ENCODE results near the gene NFKB2.

Gene NFKB2

DNA sequence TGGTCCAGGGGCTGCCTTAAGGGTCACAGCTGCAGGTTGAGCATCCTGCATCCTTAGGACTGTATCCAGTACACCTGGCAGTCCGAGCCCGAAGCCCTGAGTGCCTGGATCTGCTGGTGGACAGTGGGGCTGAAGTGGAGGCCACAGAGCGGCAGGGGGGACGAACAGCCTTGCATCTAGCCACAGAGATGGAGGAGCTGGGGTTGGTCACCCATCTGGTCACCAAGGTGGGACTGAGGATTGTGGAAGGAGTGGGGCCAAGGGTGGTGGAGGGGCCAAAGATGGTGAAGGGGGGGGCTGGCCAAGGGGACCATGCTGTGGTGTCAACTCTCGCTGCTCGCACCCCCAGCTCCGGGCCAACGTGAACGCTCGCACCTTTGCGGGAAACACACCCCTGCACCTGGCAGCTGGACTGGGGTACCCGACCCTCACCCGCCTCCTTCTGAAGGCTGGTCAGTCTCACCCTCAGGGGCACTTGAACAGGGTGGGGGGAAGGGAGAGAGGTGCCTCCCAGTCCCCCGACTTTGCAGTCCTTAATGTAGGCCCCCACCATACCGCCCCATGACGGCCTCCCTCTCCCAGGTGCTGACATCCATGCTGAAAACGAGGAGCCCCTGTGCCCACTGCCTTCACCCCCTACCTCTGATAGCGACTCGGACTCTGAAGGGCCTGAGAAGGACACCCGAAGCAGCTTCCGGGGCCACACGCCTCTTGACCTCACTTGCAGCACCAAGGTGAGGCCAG, 5.3 kb downstream of the NFKB2 start:
- H3K36me3 Mint-ChIP-seq, result peaks cover 96% of the 10 kb centered on the region
- H3K27ac Mint-ChIP-seq, result peak overlapping the region; percentile 92
- no peak overlapping the region for H3K4me3 Mint-ChIP-seq
- no peaks in the 10 kb centered on the region for H3K9me3 Mint-ChIP-seq
- peaks cover 49% of the 10 kb centered on the region for H3K4me1 Mint-ChIP-seq
- ATAC-seq (no peak), DNase-seq (ENCODE audit: low spot score in 2 of 2) (no peak)

GRCh38 chr10:102401342-102401654, 5.8 kb downstream of the NFKB2 start:
- H3K4me3 Mint-ChIP-seq, result no peak overlapping the region
- no peak for DNase-seq (ENCODE audit: low spot score in 2 of 2)
- H3K36me3 Mint-ChIP-seq, result peaks cover 96% of the 10 kb centered on the region
- H3K4me1 Mint-ChIP-seq, result peaks cover 50% of the 10 kb centered on the region
- peak overlapping the region; percentile 23 for H3K27ac Mint-ChIP-seq
- no peak for ATAC-seq
- H3K9me3 Mint-ChIP-seq, result no peaks in the 10 kb centered on the region

DNA sequence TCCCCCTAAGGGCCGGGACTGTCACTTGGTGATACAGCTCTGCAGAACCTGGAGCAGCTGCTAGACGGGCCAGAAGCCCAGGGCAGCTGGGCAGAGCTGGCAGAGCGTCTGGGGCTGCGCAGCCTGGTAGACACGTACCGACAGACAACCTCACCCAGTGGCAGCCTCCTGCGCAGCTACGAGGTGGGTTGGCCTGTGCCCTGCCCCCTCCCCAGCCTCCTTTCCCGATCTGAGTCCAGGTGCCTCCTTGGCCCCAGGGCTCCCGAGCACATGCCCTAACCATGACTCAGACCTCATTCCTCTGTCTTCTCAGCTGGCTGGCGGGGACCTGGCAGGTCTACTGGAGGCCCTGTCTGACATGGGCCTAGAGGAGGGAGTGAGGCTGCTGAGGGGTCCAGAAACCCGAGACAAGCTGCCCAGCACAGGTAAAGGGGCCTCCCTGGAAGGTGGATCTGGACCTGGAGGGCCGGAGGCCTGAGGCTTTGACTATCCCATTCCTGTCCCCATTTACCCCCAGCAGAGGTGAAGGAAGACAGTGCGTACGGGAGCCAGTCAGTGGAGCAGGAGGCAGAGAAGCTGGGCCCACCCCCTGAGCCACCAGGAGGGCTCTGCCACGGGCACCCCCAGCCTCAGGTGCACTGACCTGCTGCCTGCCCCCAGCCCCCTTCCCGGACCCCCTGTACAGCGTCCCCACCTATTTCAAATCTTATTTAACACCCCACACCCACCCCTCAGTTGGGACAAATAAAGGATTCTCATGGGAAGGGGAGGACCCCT, 6.4 kb downstream of the NFKB2 start:
- DNase-seq (ENCODE audit: low spot score in 2 of 2), result no peak
- no peaks in the 10 kb centered on the region for H3K9me3 Mint-ChIP-seq
- no peak overlapping the region for H3K4me3 Mint-ChIP-seq
- no peak for ATAC-seq
- peak overlapping the region; percentile 60 for H3K27ac Mint-ChIP-seq
- peaks cover 96% of the 10 kb centered on the region for H3K36me3 Mint-ChIP-seq
- peaks cover 43% of the 10 kb centered on the region for H3K4me1 Mint-ChIP-seq

- H3K27ac Mint-ChIP-seq, result peak overlapping the region; percentile 60
- H3K36me3 Mint-ChIP-seq, result peaks cover 96% of the 10 kb centered on the region
- H3K9me3 Mint-ChIP-seq, result no peaks in the 10 kb centered on the region
- DNase-seq (ENCODE audit: low spot score in 2 of 2) (no peak), ATAC-seq (no peak)
- peaks cover 38% of the 10 kb centered on the region for H3K4me1 Mint-ChIP-seq
- no peak overlapping the region for H3K4me3 Mint-ChIP-seq
Measured at GRCh38 chr10:102402512-102402896, 7.0 kb downstream of the NFKB2 start.

DNA sequence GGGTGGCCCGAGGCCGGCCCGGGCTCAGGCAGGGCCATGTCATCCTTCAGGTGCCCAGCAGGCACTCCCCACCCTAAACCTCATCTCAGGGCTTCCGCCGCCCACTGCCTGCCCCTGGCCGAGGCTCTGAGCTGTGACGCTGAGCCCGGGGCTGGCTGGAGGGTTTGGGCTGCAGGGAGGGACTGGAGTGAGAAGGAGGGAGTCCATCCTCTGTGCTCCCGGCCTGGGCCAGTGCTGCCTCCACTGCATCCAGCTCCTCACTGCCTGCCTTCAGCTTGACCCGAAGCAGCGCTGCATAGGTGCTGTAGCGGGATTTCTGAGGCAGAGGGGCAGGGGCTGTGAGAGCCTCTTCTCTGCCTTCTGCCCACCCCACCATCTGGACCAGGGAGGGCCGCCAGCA, 7.6 kb downstream of the NFKB2 start:
- H3K4me1 Mint-ChIP-seq, result peaks cover 38% of the 10 kb centered on the region
- H3K36me3 Mint-ChIP-seq, result peaks cover 96% of the 10 kb centered on the region
- no peak overlapping the region for H3K4me3 Mint-ChIP-seq
- no peaks in the 10 kb centered on the region for H3K9me3 Mint-ChIP-seq
- ATAC-seq, result no peak
- no peak for DNase-seq (ENCODE audit: low spot score in 2 of 2)
- no peak overlapping the region for H3K27ac Mint-ChIP-seq

GRCh38 chr10:102404361-102405107, 9.0 kb downstream of the NFKB2 start:
- Mint-ChIP-seq H3K4me1 (peaks cover 37% of the 10 kb centered on the region), H3K4me3 (no peak overlapping the region), H3K27ac (peak overlapping the region; percentile 84), H3K9me3 (no peaks in the 10 kb centered on the region), H3K36me3 (peaks cover 87% of the 10 kb centered on the region)
- ATAC-seq, result no peak
- no peak for DNase-seq (ENCODE audit: low spot score in 2 of 2)

- Mint-ChIP-seq H3K36me3 (peaks cover 81% of the 10 kb centered on the region), H3K4me1 (peaks cover 40% of the 10 kb centered on the region)
Measured at GRCh38 chr10:102405108-102405571, 9.6 kb downstream of the NFKB2 start.

DNA sequence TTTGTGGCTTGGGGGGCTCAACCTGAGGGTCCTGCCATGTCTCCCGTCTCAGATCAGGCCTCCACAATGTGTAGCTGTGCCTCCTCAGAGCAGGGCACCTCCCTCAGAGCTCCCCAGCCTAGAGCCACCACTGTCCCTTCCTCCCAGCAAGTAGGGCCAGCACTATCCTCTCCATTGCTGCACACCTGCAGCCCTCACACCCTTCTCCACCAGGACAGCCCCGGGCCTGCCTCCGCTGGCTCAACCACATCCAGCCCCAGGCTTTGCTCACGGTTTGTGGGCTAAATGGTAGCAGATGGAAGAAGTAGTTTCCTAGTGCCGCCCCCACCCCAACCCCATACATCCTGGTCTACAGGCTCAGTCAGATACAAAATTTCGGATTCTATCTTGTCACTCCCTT, 10.1 kb downstream of the NFKB2 start:
- no peak overlapping the region for H3K4me3 Mint-ChIP-seq
- H3K9me3 Mint-ChIP-seq, result no peaks in the 10 kb centered on the region
- peaks cover 76% of the 10 kb centered on the region for H3K36me3 Mint-ChIP-seq
- H3K27ac Mint-ChIP-seq, result peak overlapping the region; percentile 84
- peaks cover 40% of the 10 kb centered on the region for H3K4me1 Mint-ChIP-seq
- ATAC-seq (peak; percentile 8), DNase-seq (ENCODE audit: low spot score in 2 of 2) (no peak)

More at GRCh38 chr10:102405108-102405571, 9.6 kb downstream of the NFKB2 start:
- no peak for DNase-seq (ENCODE audit: low spot score in 2 of 2)
- H3K9me3 Mint-ChIP-seq, result no peaks in the 10 kb centered on the region
- no peak for ATAC-seq
- H3K4me3 Mint-ChIP-seq, result no peak overlapping the region
- peak overlapping the region; percentile 84 for H3K27ac Mint-ChIP-seq

- Mint-ChIP-seq H3K36me3 (peaks cover 64% of the 10 kb centered on the region), H3K9me3 (no peaks in the 10 kb centered on the region), H3K27ac (peak overlapping the region; percentile 84), H3K4me3 (no peak overlapping the region), H3K4me1 (peaks cover 50% of the 10 kb centered on the region)
- no peak for DNase-seq (ENCODE audit: low spot score in 2 of 2)
- ATAC-seq, result no peak
Measured at GRCh38 chr10:102406815-102407214, 11.3 kb downstream of the NFKB2 start.

DNA sequence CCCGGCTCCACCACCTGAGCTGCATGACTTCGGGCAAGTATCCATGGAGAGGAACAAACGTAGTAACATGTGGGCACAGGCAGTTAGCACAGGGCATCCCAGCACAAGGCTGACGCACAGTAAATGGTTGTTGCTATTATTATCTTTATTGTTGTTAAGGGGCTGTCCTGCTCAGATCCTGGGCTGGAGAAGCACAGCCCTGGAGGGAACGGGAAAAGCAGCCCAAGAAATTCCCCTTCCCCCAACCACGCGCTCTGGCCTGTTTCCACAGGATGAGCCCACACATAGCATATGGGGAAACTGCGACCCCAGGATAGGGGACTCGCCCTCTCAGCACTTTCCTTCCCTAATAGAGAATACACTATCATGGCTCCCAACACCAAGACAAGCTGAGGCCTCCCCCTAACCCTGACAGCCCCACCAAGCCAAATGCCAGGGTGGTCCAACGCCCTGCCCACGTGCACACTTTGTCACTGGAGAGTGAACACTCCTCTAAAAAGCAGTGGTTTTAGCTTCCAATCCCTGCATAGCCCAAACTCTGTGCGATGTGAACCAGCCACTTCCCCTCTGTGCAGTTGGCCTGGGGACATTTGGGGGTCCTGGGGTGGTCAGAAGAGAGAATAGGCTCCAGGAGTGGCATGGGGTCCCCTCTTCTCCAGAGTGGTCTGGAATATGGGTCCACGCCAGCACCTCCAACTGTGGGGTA, 12.1 kb downstream of the NFKB2 start:
- H3K4me3 Mint-ChIP-seq, result peak overlapping the region; percentile 59
- H3K4me1 Mint-ChIP-seq, result peaks cover 46% of the 10 kb centered on the region
- DNase-seq (ENCODE audit: low spot score in 2 of 2), result no peak
- no peaks in the 10 kb centered on the region for H3K9me3 Mint-ChIP-seq
- peaks cover 56% of the 10 kb centered on the region for H3K36me3 Mint-ChIP-seq
- no peak for ATAC-seq
- peak overlapping the region; percentile 65 for H3K27ac Mint-ChIP-seq

GRCh38 chr10:102408131-102408727, 12.7 kb downstream of the NFKB2 start:
- peak; percentile 3 for ATAC-seq
- H3K4me3 Mint-ChIP-seq, result peak overlapping the region; percentile 59
- no peak for DNase-seq (ENCODE audit: low spot score in 2 of 2)
- H3K4me1 Mint-ChIP-seq, result peaks cover 50% of the 10 kb centered on the region
- peak overlapping the region; percentile 65 for H3K27ac Mint-ChIP-seq
- peaks cover 53% of the 10 kb centered on the region for H3K36me3 Mint-ChIP-seq
- H3K9me3 Mint-ChIP-seq, result no peaks in the 10 kb centered on the region

DNA sequence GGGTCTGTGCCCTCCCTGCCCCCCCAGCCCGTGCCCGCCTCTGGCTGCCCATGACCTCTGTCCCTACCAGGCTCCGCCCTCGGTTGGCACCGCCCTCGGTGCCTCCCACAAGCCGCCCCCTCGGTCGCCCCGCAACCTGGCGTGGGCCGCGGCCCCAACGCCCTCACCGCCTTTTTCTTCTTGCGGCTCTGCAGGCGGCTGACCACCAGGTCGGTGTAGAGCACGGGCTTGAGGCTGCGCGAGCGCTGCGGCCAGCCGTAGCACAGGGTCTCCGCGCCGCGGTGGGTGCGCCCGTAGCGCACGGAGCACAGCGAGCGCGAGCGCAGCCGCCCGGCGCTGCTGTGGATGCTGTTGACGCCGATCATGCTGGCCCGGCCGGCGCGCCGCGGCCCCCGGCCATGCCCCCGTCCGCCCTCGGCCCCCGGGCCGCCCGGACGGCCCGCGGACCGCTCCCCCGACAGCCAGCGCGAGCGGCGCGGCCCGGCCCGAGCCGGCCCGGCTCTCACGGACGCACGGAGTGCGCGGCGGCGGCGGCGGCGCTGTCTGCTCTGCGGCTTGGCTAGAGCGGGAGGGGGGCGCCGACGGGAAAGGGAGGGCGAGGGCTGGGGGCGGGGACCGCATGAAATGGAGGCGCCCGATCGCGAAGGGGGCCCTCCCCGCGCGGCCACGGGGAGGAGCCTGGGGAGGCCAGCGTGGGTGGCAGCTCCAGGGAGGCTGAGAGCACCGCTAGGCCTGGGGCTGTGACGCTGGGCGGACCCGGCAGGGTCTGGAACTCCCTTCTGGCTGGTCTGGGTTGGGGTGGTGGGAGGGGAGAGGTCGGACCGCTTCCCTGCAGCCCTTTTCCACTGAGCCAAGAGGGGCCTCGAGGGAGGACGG, 13.5 kb downstream of the NFKB2 start:
- Mint-ChIP-seq H3K4me1 (peaks cover 52% of the 10 kb centered on the region), H3K4me3 (peak overlapping the region; percentile 59), H3K36me3 (peaks cover 47% of the 10 kb centered on the region), H3K9me3 (no peaks in the 10 kb centered on the region), H3K27ac (peak overlapping the region; percentile 1)
- ATAC-seq (peak; percentile 74), DNase-seq (ENCODE audit: low spot score in 2 of 2) (no peak)

DNA sequence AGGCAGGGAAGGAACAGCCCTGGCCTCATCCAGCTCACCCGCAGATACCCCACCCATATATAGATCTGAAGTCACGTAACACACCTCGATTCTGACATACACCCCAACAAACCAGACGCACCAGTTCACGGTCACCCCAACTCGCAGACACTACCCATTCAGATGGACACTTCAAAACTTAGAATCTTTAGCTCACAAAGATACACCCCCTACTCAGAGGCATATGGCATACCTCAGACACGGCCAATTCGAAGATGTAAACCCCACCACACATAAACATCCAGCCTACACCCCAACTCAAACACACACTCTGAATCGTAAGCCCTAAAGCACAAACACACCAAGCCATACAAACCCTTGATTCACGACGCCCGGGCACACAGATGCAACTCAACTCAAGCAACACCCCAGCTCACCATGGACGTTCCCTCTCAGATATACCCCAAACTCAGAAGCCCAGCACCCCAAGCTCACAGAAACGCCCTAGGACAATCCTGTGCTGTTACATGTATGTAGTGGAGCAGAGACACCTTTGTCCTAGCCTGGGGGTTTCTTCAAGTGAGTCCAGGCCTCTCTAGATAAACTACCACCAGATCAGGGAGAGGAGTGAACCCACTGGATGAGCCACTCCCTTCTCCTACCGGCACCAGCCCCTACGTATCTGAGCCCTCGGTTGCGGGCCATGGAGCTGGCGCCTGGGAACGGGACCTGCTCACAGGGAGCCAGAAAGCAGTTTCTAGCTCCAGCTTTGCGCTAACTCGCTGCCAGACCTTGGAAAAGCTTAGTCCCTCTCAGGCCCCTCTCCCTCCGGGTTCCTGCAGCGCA, 14.3 kb downstream of the NFKB2 start:
- no peak for ATAC-seq
- Mint-ChIP-seq H3K4me1 (peaks cover 52% of the 10 kb centered on the region), H3K9me3 (no peaks in the 10 kb centered on the region), H3K36me3 (peaks cover 38% of the 10 kb centered on the region), H3K4me3 (peak overlapping the region; percentile 59), H3K27ac (peak overlapping the region; percentile 1)
- no peak for DNase-seq (ENCODE audit: low spot score in 2 of 2)

All from stimulated activated effector memory CD8-positive, alpha-beta T cell treated with anti-CD3 and anti-CD28 coated beads, Interleukin-12 subunit alpha, Interleukin-12 subunit beta, amount 100 ng/mL, for 72 hours (primary cell).